Natural killer cell (primary cell): ENCODE results near the gene IDH3G. TPM values are rescaled to one million over a fixed set of nuclear protein-coding genes. Genes with fewer than 3 reads are reported as not detected.

ENCODE experiments used
- ATAC-seq, 3 donors: fragments of 150-1000 bp in 2 of 3; fragments of 200-7000 bp in 1 of 3; cut with Tn5 transposase; 1 replicate in 1 of 3; 2 replicates in 2 of 3; pipeline ENCODE4 v1.10.0; 2021; ENCODE audit warnings: mild to moderate bottlenecking in 2 of 3, moderate library complexity in 2 of 3
- DNase-seq, 2 donors: peaks; one replicate each; pipeline versions ENCODE4 v3.0.0 to v3.0.0-alpha.2; 2013 to 2021; ENCODE audit warnings: mixed read lengths in 1 of 2
- H3K27ac ChIP-seq: one replicate; pipeline ENCODE4 v1.5.1; 2013; ENCODE audit warnings: mild to moderate bottlenecking, low read length
- H3K27me3 ChIP-seq: one replicate; pipeline ENCODE4 v1.6.1; 2013; ENCODE audit warnings: low read length; ENCODE audit not compliant: control insufficient read depth, insufficient read depth
- H3K36me3 ChIP-seq: one replicate; pipeline ENCODE4 v1.6.1; 2013; ENCODE audit warnings: low read length; ENCODE audit not compliant: control insufficient read depth, insufficient read depth
- H3K4me1 ChIP-seq: one replicate; pipeline ENCODE4 v1.6.1; 2013; ENCODE audit warnings: low read length; ENCODE audit not compliant: control insufficient read depth, insufficient read depth
- H3K4me3 ChIP-seq: one replicate; pipeline ENCODE4 v1.5.1; 2013; ENCODE audit warnings: low read length
- H3K9me3 ChIP-seq: one replicate; pipeline ENCODE4 v1.6.1; 2013; ENCODE audit warnings: low read length; ENCODE audit not compliant: control insufficient read depth, insufficient read depth
- H3K27ac Mint-ChIP-seq, 2 donors: one replicate each; pipeline ENCODE4 v1.8.0; 2022; ENCODE audit warnings: mild to moderate bottlenecking in 2 of 2, mixed read lengths in 2 of 2, moderate library complexity in 1 of 2
- H3K27me3 Mint-ChIP-seq, 2 donors: one replicate each; pipeline ENCODE4 v1.8.0; 2022; ENCODE audit warnings: low read depth in 2 of 2, mixed read lengths in 2 of 2
- H3K36me3 Mint-ChIP-seq: one replicate; pipeline ENCODE4 v1.8.0; 2022; ENCODE audit warnings: mixed read lengths
- H3K4me1 Mint-ChIP-seq, 2 donors: one replicate each; pipeline ENCODE4 v1.8.0; 2022; ENCODE audit warnings: mixed read lengths in 2 of 2
- H3K4me3 Mint-ChIP-seq: one replicate; pipeline ENCODE4 v1.8.0; 2022; ENCODE audit warnings: mild to moderate bottlenecking, moderate library complexity, mixed read lengths
- H3K9me3 Mint-ChIP-seq, 2 donors: one replicate each; pipeline ENCODE4 v1.8.0; 2022; ENCODE audit warnings: mixed read lengths in 2 of 2
- WGBS: methylation state at CpG from one replicate; pipeline ENCODE4 v1.1.7; 2013; ENCODE audit warnings: missing lambda C conversion rate; ENCODE audit not compliant: insufficient coverage; 5-methylcytosine and 5-hydroxymethylcytosine counted together
- intact Hi-C: fragments of 100-400 bp; cut with micrococcal nuclease; formaldehyde crosslinking; loops from one replicate; pipeline ENCODE4 v1.14.2; 2022
- total RNA-seq, 4 donors: library from RNA; stranded (reverse); fragments of 120-200 nt in 1 of 4; gene quantifications; one replicate each; pipeline versions ENCODE4 v1.2.3 to v1.2.4, GENCODE V29; 2013 to 2022
- TF ChIP-seq, protein P1 (sequence below): fragments of 200-600 bp; IDR thresholded peaks from one replicate; pipeline ENCODE4 v1.8.0; 2022; ENCODE audit warnings: antibody characterized with exemption

The IDH3G gene
- total RNA-seq, 3 donors from 2014 or later (not counting 1 experiment from before 2014, with no cell fraction given), result 70.1 to 76.5 (median 71.1) TPM

DNA sequence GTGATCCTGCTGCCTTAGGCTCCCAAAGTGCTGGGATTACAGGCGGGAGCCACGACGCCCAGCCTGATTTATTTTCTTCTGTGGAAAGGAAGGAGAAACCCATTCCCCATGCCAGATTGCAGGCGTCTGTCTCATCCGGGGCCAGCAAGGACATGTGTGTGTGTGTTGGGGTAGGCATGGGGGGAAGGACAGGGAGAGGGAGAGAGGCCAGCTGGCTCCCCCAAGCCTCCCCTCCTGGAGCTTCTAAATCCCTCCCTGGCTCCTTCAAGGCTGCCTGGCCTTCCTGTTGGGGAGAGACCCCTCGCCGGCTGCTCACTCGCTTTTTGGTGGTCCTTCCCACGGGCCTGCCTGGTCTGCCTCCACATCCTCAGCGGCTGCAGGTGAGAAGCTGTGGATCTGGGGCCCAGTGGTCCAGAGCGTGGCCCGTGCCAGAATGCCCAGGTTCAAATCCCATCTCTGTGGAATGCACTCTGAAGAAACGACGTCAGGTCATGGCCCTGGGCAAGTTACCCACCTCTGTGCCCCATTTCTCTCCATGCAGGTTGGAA lies 31.5 kb downstream of the IDH3G start:
- WGBS, result 92% methylated on average over 12 of the region's 14 CpGs
- H3K9me3 Mint-ChIP-seq, result no peaks in the 10 kb centered on the region
- H3K4me1 Mint-ChIP-seq, result peaks cover 0 to 16% of the 10 kb centered on the region in 2 donors
- Histone ChIP-seq H3K9me3 (no peaks in the 10 kb centered on the region), H3K27ac (no peak overlapping the region), H3K36me3 (no peaks in the 10 kb centered on the region), H3K27me3 (no peaks in the 10 kb centered on the region), H3K4me1 (peaks cover 12% of the 10 kb centered on the region), H3K4me3 (no peak overlapping the region)
- TF ChIP-seq, protein P1, sequence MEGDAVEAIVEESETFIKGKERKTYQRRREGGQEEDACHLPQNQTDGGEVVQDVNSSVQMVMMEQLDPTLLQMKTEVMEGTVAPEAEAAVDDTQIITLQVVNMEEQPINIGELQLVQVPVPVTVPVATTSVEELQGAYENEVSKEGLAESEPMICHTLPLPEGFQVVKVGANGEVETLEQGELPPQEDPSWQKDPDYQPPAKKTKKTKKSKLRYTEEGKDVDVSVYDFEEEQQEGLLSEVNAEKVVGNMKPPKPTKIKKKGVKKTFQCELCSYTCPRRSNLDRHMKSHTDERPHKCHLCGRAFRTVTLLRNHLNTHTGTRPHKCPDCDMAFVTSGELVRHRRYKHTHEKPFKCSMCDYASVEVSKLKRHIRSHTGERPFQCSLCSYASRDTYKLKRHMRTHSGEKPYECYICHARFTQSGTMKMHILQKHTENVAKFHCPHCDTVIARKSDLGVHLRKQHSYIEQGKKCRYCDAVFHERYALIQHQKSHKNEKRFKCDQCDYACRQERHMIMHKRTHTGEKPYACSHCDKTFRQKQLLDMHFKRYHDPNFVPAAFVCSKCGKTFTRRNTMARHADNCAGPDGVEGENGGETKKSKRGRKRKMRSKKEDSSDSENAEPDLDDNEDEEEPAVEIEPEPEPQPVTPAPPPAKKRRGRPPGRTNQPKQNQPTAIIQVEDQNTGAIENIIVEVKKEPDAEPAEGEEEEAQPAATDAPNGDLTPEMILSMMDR, result no peak
- ATAC-seq (no peak), DNase-seq (no peak)
- H3K4me3 Mint-ChIP-seq, result no peak overlapping the region
- intact Hi-C loops, result loop anchor here (5.0 kb wide), 1 partner anchor 205 kb away; no protein-coding TSS in a partner anchor
- no peaks in the 10 kb centered on the region for H3K36me3 Mint-ChIP-seq
- no peak overlapping the region for H3K27ac Mint-ChIP-seq
- peaks cover 0 to 2% of the 10 kb centered on the region in 2 donors for H3K27me3 Mint-ChIP-seq

- H3K27ac ChIP-seq, result no peak overlapping the region
- no peak overlapping the region for H3K4me3 Mint-ChIP-seq
- no peaks in the 10 kb centered on the region for H3K36me3 ChIP-seq
- peaks cover 0 to 8% of the 10 kb centered on the region in 2 donors for H3K27me3 Mint-ChIP-seq
- ATAC-seq, result no peak
- H3K4me1 ChIP-seq, result peaks cover 12% of the 10 kb centered on the region
- H3K4me3 ChIP-seq, result no peak overlapping the region
- H3K27ac Mint-ChIP-seq, result no peak overlapping the region
- DNase-seq, result no peak
- H3K4me1 Mint-ChIP-seq, result peaks cover 0 to 14% of the 10 kb centered on the region in 2 donors
- intact Hi-C loops, result loop anchor here (5.0 kb wide), 1 partner anchor 205 kb away; no protein-coding TSS in a partner anchor
- H3K9me3 ChIP-seq, result no peaks in the 10 kb centered on the region
- H3K27me3 ChIP-seq, result no peaks in the 10 kb centered on the region
- H3K36me3 Mint-ChIP-seq, result no peaks in the 10 kb centered on the region
- WGBS, result 86% methylated on average over 15 of the region's 15 CpGs
- TF ChIP-seq, protein P1, result no peak
- no peaks in the 10 kb centered on the region for H3K9me3 Mint-ChIP-seq
These were observed 32.3 kb downstream of the IDH3G start for GRCh38 chrX:153761863-153762262.

DNA sequence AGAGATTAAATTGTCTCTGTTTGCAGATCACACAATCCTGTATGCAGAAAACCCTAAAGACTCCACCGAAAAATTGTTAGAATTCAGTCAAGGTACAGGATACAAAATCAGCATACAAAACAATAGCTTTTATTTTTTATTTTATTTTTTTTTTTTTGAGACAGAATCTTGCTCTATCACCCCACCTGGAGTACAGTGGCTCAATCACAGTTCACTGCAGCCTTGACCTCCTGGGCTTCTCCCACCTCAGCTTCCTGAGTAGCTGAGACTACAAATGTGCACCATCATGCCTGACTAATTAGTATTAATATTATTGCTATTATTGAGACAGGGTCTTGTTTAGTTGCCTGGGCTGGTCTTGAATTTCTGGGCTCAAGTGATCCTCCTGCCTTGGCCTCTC lies 39.0 kb downstream of the IDH3G start:
- Mint-ChIP-seq H3K27ac (no peak overlapping the region), H3K36me3 (no peaks in the 10 kb centered on the region), H3K9me3 (no peaks in the 10 kb centered on the region), H3K4me1 (no peaks in the 10 kb centered on the region), H3K27me3 (peaks cover 0 to 18% of the 10 kb centered on the region in 2 donors), H3K4me3 (no peak overlapping the region)
- Histone ChIP-seq H3K9me3 (no peaks in the 10 kb centered on the region), H3K27ac (no peak overlapping the region), H3K36me3 (no peaks in the 10 kb centered on the region), H3K4me1 (no peaks in the 10 kb centered on the region), H3K27me3 (no peaks in the 10 kb centered on the region), H3K4me3 (no peak overlapping the region)
- intact Hi-C loops, result no loop called here
- TF ChIP-seq, protein P1, result no peak
- no peak for DNase-seq
- ATAC-seq, result no peak
- no CpG with 5 or more reads among the region's 1 CpG for WGBS
